HepG2 (cell line): ENCODE measurements around the gene MYH9. TPM values are rescaled to one million over a fixed set of nuclear protein-coding genes. Genes with fewer than 3 reads are reported as not detected.

Source experiments
- GLI4 ChIP-seq: sonication (generic); formaldehyde crosslinking; IDR thresholded peaks from 2 replicates; pipeline ENCODE4 v1.5.1; 2020; ENCODE audit warnings: missing genetic modification reagents, mild to moderate bottlenecking, moderate library complexity, borderline replicate concordance
- HOMEZ ChIP-seq: IDR thresholded peaks from 2 replicates; pipeline ENCODE4 v1.6.1; 2016; ENCODE audit warnings: low read depth
- KDM4B ChIP-seq: sonication (generic); formaldehyde crosslinking; IDR thresholded peaks from 2 replicates; pipeline ENCODE4 v1.4.0; 2020; ENCODE audit warnings: missing genetic modification reagents
- NAIF1 ChIP-seq: sonication (generic); formaldehyde crosslinking; IDR thresholded peaks from 2 replicates; pipeline ENCODE4 v1.5.0; 2020; ENCODE audit warnings: mild to moderate bottlenecking, missing genetic modification reagents, borderline replicate concordance
- SRSF4 ChIP-seq: fragments of 200-400 bp; formaldehyde crosslinking; IDR thresholded peaks from one replicate; pipeline ENCODE4 v1.6.1; 2018; ENCODE audit warnings: mild to moderate bottlenecking, low read depth, low read length, moderate library complexity; ENCODE audit not compliant: poor library complexity, severe bottlenecking
- STAG1 ChIP-seq: sonication (generic); formaldehyde crosslinking; IDR thresholded peaks from 2 replicates; pipeline ENCODE4 v1.4.0; 2020; ENCODE audit warnings: missing genetic modification reagents
- TIGD3 ChIP-seq: sonication (generic); formaldehyde crosslinking; IDR thresholded peaks from 2 replicates; pipeline ENCODE4 v1.5.1; 2020; ENCODE audit warnings: mild to moderate bottlenecking, missing genetic modification reagents, borderline replicate concordance
- ZBTB1 ChIP-seq: sonication (generic); formaldehyde crosslinking; IDR thresholded peaks from 2 replicates; pipeline ENCODE4 v1.4.0; 2020; ENCODE audit warnings: missing genetic modification reagents, borderline replicate concordance
- ZBTB2 ChIP-seq: sonication (generic); formaldehyde crosslinking; IDR thresholded peaks from 2 replicates; pipeline ENCODE4 v1.8.0; 2022; ENCODE audit warnings: low read depth, missing genetic modification reagents
- ZMAT3 ChIP-seq: sonication (generic); formaldehyde crosslinking; conservative IDR thresholded peaks from 2 replicates; pipeline ENCODE4 v1.7.0; 2021; ENCODE audit warnings: missing genetic modification reagents
- ZMYM3 ChIP-seq: sonication (generic); formaldehyde crosslinking; IDR thresholded peaks from 2 replicates; pipeline ENCODE4 v1.5.1; 2020; ENCODE audit warnings: mild to moderate bottlenecking, missing genetic modification reagents
- ZMYM4 ChIP-seq: sonication (generic); formaldehyde crosslinking; IDR thresholded peaks from 2 replicates; pipeline ENCODE4 v1.8.1; 2023; ENCODE audit warnings: mild to moderate bottlenecking, missing genetic modification reagents
- ZNF225 ChIP-seq: sonication (generic); formaldehyde crosslinking; IDR thresholded peaks from 2 replicates; pipeline ENCODE4 v1.4.0; 2020; ENCODE audit warnings: mild to moderate bottlenecking, missing genetic modification reagents
- ZNF317 ChIP-seq: sonication (generic); formaldehyde crosslinking; IDR thresholded peaks from 2 replicates; pipeline ENCODE4 v1.5.0; 2020; ENCODE audit warnings: mild to moderate bottlenecking, missing genetic modification reagents
- ZNF468 ChIP-seq: sonication (generic); formaldehyde crosslinking; IDR thresholded peaks from 2 replicates; pipeline ENCODE4 v1.8.0; 2022; ENCODE audit warnings: mild to moderate bottlenecking, moderate library complexity, missing genetic modification reagents
- ZSCAN21 ChIP-seq: sonication (generic); formaldehyde crosslinking; IDR thresholded peaks from 2 replicates; pipeline ENCODE4 v1.8.0; 2022; ENCODE audit warnings: mild to moderate bottlenecking, missing genetic modification reagents, moderate library complexity, borderline replicate concordance
- polyA plus RNA-seq, 8 experiments: library from polyadenylated mRNA; depleted of rRNA in 3 of 8; stranded (reverse) in 7 of 8; unstranded in 1 of 8; fragments of >200 nt; fragmentation: Illumina TruSeq in 4 of 8; extraction: Trizol in 4 of 8; gene quantifications; 2 replicates each; pipeline versions ENCODE4 v1.2.1 to v1.2.3, GENCODE V29; 2011 to 2016; ENCODE audit warnings: low read depth in 4 of 8, missing spikeins in 1 of 8, mixed read lengths in 1 of 8; ENCODE audit not compliant: insufficient read depth in 1 of 8
- total RNA-seq, 5 experiments: library from RNA; depleted of rRNA; stranded (reverse); fragments of >200 nt; fragmentation: Illumina TruSeq; extraction: Trizol; gene quantifications; 2 replicates each; pipeline ENCODE4 v1.2.3, GENCODE V29; 2016; ENCODE audit warnings: low read depth in 1 of 5
- TF ChIP-seq, protein P1 (sequence below): sonication (generic); formaldehyde crosslinking; IDR thresholded peaks from 2 replicates; pipeline ENCODE4 v1.4.0; 2020; ENCODE audit warnings: missing genetic modification reagents
- TF ChIP-seq, protein P2 (sequence below), 2 experiments: sonication (generic) in 1 of 2; formaldehyde crosslinking in 1 of 2; IDR thresholded peaks; 2 replicates each; pipeline versions ENCODE4 v1.5.1 to v1.6.1; 2011 to 2020; ENCODE audit warnings: borderline replicate concordance in 1 of 2, low read depth in 1 of 2, low read length in 1 of 2, mild to moderate bottlenecking in 1 of 2, missing genetic modification reagents in 1 of 2, moderate library complexity in 1 of 2

The MYH9 gene
- total and polyA plus RNA-seq, 2 of the 13 experiments (the other 11 are each of a cell fraction or from before 2014, with no cell fraction given) = 50.7 to 98.5 TPM

GRCh38 chr22:36386351-36386899 is 1.3 kb downstream of the MYH9 start (continued):
- TF ChIP-seq ZNF225 (CRISPR knock-in tag) (no peak), GLI4 (CRISPR knock-in tag) (no peak), ZMYM3 (no peak), ZNF468 (CRISPR knock-in tag) (no peak), ZBTB1 (no peak), KDM4B (CRISPR knock-in tag) (no peak), NAIF1 (CRISPR knock-in tag) (0 out of 2 replicates have a peak, but pooled peaks have one; percentile 27), ZMAT3 (no peak), HOMEZ (CRISPR knock-in tag) (no peak), ZSCAN21 (0 out of 2 replicates have a peak, but pooled peaks have one; percentile 8), ZNF317 (CRISPR knock-in tag) (no peak), ZMYM4 (CRISPR knock-in tag) (no peak), SRSF4 (no peak), TIGD3 (CRISPR knock-in tag) (no peak), ZBTB2 (CRISPR knock-in tag) (no peak), STAG1 (peak; percentile 9; the same call in 1 of the 2 replicates)
- TF ChIP-seq, protein P1, sequence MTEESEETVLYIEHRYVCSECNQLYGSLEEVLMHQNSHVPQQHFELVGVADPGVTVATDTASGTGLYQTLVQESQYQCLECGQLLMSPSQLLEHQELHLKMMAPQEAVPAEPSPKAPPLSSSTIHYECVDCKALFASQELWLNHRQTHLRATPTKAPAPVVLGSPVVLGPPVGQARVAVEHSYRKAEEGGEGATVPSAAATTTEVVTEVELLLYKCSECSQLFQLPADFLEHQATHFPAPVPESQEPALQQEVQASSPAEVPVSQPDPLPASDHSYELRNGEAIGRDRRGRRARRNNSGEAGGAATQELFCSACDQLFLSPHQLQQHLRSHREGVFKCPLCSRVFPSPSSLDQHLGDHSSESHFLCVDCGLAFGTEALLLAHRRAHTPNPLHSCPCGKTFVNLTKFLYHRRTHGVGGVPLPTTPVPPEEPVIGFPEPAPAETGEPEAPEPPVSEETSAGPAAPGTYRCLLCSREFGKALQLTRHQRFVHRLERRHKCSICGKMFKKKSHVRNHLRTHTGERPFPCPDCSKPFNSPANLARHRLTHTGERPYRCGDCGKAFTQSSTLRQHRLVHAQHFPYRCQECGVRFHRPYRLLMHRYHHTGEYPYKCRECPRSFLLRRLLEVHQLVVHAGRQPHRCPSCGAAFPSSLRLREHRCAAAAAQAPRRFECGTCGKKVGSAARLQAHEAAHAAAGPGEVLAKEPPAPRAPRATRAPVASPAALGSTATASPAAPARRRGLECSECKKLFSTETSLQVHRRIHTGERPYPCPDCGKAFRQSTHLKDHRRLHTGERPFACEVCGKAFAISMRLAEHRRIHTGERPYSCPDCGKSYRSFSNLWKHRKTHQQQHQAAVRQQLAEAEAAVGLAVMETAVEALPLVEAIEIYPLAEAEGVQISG (CRISPR knock-in tag) = 0 out of 2 replicates have a peak, but pooled peaks have one; percentile 10
- TF ChIP-seq, protein P2, sequence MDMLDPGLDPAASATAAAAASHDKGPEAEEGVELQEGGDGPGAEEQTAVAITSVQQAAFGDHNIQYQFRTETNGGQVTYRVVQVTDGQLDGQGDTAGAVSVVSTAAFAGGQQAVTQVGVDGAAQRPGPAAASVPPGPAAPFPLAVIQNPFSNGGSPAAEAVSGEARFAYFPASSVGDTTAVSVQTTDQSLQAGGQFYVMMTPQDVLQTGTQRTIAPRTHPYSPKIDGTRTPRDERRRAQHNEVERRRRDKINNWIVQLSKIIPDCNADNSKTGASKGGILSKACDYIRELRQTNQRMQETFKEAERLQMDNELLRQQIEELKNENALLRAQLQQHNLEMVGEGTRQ (IDR thresholded peaks at IDR 0.05; ENCODE audit: low read depth, low read length) = no peak
- TF ChIP-seq, protein P2 (CRISPR knock-in tag; IDR thresholded peaks at IDR 0.05; ENCODE audit: borderline replicate concordance) = no peak
